Common myeloid progenitor, CD34-positive (primary cell): ENCODE results near the gene GTF3C1.

Experiments
- CTCF ChIA-PET: fragments of 350-600 bp; sonication (Branson Sonifier 250); formaldehyde crosslinking; loops from one replicate; lab custom pipeline; 2021; ENCODE audit warnings: antibody characterized with exemption; lab: Charles Lee
- POLR2A ChIA-PET: fragments of 350-600 bp; sonication (Branson Sonifier 250); formaldehyde crosslinking; loops from one replicate; lab custom pipeline; 2021; ENCODE audit warnings: antibody characterized with exemption; lab: Charles Lee
- DNase-seq, 3 donors: peaks; one replicate each; pipeline versions ENCODE4 v3.0.0 to v3.0.0-alpha.2; 2013
- H3K27ac ChIP-seq, 2 experiments: 1 replicate in 1 of 2; 2 replicates in 1 of 2; pipeline ENCODE4 v1.7.0; 2013; ENCODE audit warnings: inconsistent platforms in 2 of 2, low read length in 2 of 2, mild to moderate bottlenecking in 2 of 2, low read depth in 1 of 2, moderate library complexity in 1 of 2; ENCODE audit not compliant: severe bottlenecking in 2 of 2, insufficient read depth in 1 of 2, poor library complexity in 1 of 2
- H3K27me3 ChIP-seq, 5 experiments: replicated peaks in 2 of 5; 1 replicate in 3 of 5; 2 replicates in 2 of 5; pipeline versions ENCODE4 v1.6.1 to v1.7.0; 2013; ENCODE audit warnings: low read length in 4 of 5, mild to moderate bottlenecking in 2 of 5, moderate library complexity in 2 of 5, inconsistent platforms in 1 of 5; ENCODE audit not compliant: insufficient read depth in 5 of 5, control insufficient read depth in 4 of 5
- H3K36me3 ChIP-seq, 4 experiments: 1 replicate in 2 of 4; 2 replicates in 2 of 4; pipeline versions ENCODE4 v1.6.1 to v1.7.0; 2013; ENCODE audit warnings: low read length in 3 of 4, control low read depth in 1 of 4, mild to moderate bottlenecking in 1 of 4; ENCODE audit not compliant: control insufficient read depth in 4 of 4, insufficient read depth in 4 of 4
- H3K4me1 ChIP-seq, 4 experiments: 1 replicate in 3 of 4; 2 replicates in 1 of 4; pipeline versions ENCODE4 v1.6.1 to v1.7.1; 2013; ENCODE audit warnings: low read length in 3 of 4, mild to moderate bottlenecking in 3 of 4, control low read depth in 1 of 4, inconsistent platforms in 1 of 4, moderate library complexity in 1 of 4; ENCODE audit not compliant: control insufficient read depth in 4 of 4, insufficient read depth in 4 of 4; ENCODE audit errors: control extremely low read depth in 1 of 4
- H3K4me3 ChIP-seq, 7 experiments: 1 replicate in 4 of 7; 2 replicates in 3 of 7; pipeline versions ENCODE4 v1.5.1 to v1.7.0; 2013; ENCODE audit warnings: mild to moderate bottlenecking in 7 of 7, low read length in 6 of 7, moderate library complexity in 6 of 7, inconsistent platforms in 2 of 7, low read depth in 2 of 7, control low read depth in 1 of 7; ENCODE audit not compliant: insufficient read depth in 4 of 7, control insufficient read depth in 1 of 7; ENCODE audit errors: extremely low read depth in 1 of 7
- H3K9me3 ChIP-seq, 5 experiments: 1 replicate in 4 of 5; 2 replicates in 1 of 5; pipeline versions ENCODE4 v1.6.1 to v1.7.1; 2013; ENCODE audit warnings: low read length in 4 of 5, mild to moderate bottlenecking in 2 of 5, inconsistent platforms in 1 of 5, low read depth in 1 of 5, moderate library complexity in 1 of 5; ENCODE audit not compliant: control insufficient read depth in 4 of 5, insufficient read depth in 2 of 5; ENCODE audit errors: control extremely low read depth in 1 of 5
- WGBS: methylation state at CpG from one replicate; pipeline ENCODE4 v1.1.5; 2013; ENCODE audit not compliant: insufficient coverage; 5-methylcytosine and 5-hydroxymethylcytosine counted together

The GTF3C1 gene

GRCh38 chr16:27476240-27476639 is 73.5 kb downstream of the GTF3C1 start:
- Histone ChIP-seq H3K27ac (no peak overlapping the region), H3K27me3 (no peaks in the 10 kb centered on the region), H3K4me3 (no peak overlapping the region), H3K4me1 (no peaks in the 10 kb centered on the region), H3K36me3 (peaks cover 17 to 87% (median 66%) of the 10 kb centered on the region in 4 experiments), H3K9me3 (no peaks in the 10 kb centered on the region)
- ChIA-PET CTCF (no interaction called here), POLR2A (no interaction called here)
- no peak for DNase-seq
- 100% methylated on average over 9 of the region's 9 CpGs for WGBS

- peaks cover 18 to 87% (median 66%) of the 10 kb centered on the region in 4 experiments for H3K36me3 ChIP-seq
- POLR2A ChIA-PET, result no interaction called here
- H3K4me1 ChIP-seq, result no peaks in the 10 kb centered on the region
- DNase-seq, result no peak
- H3K27ac ChIP-seq, result no peak overlapping the region
- CTCF ChIA-PET, result no interaction called here
- H3K4me3 ChIP-seq, result no peak overlapping the region
- 98% methylated on average over 9 of the region's 9 CpGs for WGBS
- no peaks in the 10 kb centered on the region for H3K9me3 ChIP-seq
- H3K27me3 ChIP-seq, result no peaks in the 10 kb centered on the region
Measured at GRCh38 chr16:27475561-27475960, 74.2 kb downstream of the GTF3C1 start.

GRCh38 chr16:27474921-27475320 is 74.8 kb downstream of the GTF3C1 start:
- ChIA-PET POLR2A (no interaction called here), CTCF (no interaction called here)
- 97% methylated on average over 9 of the region's 9 CpGs for WGBS
- H3K27ac ChIP-seq, result no peak overlapping the region
- no peaks in the 10 kb centered on the region for H3K27me3 ChIP-seq
- no peaks in the 10 kb centered on the region for H3K4me1 ChIP-seq
- no peak for DNase-seq
- no peak overlapping the region for H3K4me3 ChIP-seq
- peaks cover 18 to 89% (median 67%) of the 10 kb centered on the region in 4 experiments for H3K36me3 ChIP-seq
- H3K9me3 ChIP-seq, result no peaks in the 10 kb centered on the region

GRCh38 chr16:27474041-27474440 is 75.7 kb downstream of the GTF3C1 start:
- Histone ChIP-seq H3K27ac (no peak overlapping the region), H3K9me3 (peaks cover 0 to 3% (median 0%) of the 10 kb centered on the region in 5 experiments), H3K4me3 (no peak overlapping the region), H3K27me3 (no peaks in the 10 kb centered on the region), H3K4me1 (no peaks in the 10 kb centered on the region), H3K36me3 (peaks cover 26 to 94% (median 75%) of the 10 kb centered on the region in 4 experiments)
- WGBS, result 97% methylated on average over 8 of the region's 9 CpGs
- POLR2A ChIA-PET, result no interaction called here
- DNase-seq, result no peak
- CTCF ChIA-PET, result no interaction called here

GRCh38 chr16:27473101-27473900 is 76.4 kb downstream of the GTF3C1 start:
- Histone ChIP-seq H3K36me3 (peaks cover 27 to 94% (median 76%) of the 10 kb centered on the region in 4 experiments), H3K27me3 (no peaks in the 10 kb centered on the region), H3K27ac (no peak overlapping the region), H3K4me3 (no peak overlapping the region), H3K4me1 (no peaks in the 10 kb centered on the region), H3K9me3 (peaks cover 0 to 3% (median 0%) of the 10 kb centered on the region in 5 experiments)
- POLR2A ChIA-PET, result no interaction called here
- DNase-seq, result no peak
- CTCF ChIA-PET, result no interaction called here
- 99% methylated on average over 8 of the region's 9 CpGs for WGBS

GRCh38 chr16:27472091-27473020 is 77.4 kb downstream of the GTF3C1 start:
- ChIA-PET POLR2A (no interaction called here), CTCF (no interaction called here)
- H3K4me1 ChIP-seq, result no peaks in the 10 kb centered on the region
- DNase-seq, result no peak
- peaks cover 25 to 97% (median 79%) of the 10 kb centered on the region in 4 experiments for H3K36me3 ChIP-seq
- no peaks in the 10 kb centered on the region for H3K27me3 ChIP-seq
- peaks cover 0 to 7% (median 4%) of the 10 kb centered on the region in 5 experiments for H3K9me3 ChIP-seq
- no peak overlapping the region for H3K4me3 ChIP-seq
- H3K27ac ChIP-seq, result no peak overlapping the region
- 97% methylated on average over 12 of the region's 15 CpGs for WGBS
